AG04449 (cell line): ENCODE results near the gene SND1.

Experiments
- CTCF ChIA-PET: fragments of 350-600 bp; formaldehyde crosslinking; extraction: SDS; loops from one replicate; lab custom pipeline; 2021; ENCODE audit warnings: antibody characterized with exemption; lab: Yijun Ruan, JAX
- POLR2A ChIA-PET: fragments of 400-600, 350-600 bp; formaldehyde crosslinking; extraction: SDS; loops from one replicate; lab custom pipeline; 2020; ENCODE audit warnings: antibody characterized with exemption, inconsistent platforms; lab: Yijun Ruan, JAX
- DNase-seq: peaks from one replicate; pipeline ENCODE4 v3.0.0-alpha.2; 2010; ENCODE audit warnings: low read depth, low spot score
- H3K4me3 ChIP-seq: 2 replicates; pipeline ENCODE4 v1.5.1; 2011; ENCODE audit warnings: low read depth, mild to moderate bottlenecking, control low read depth, low read length
- CTCF ChIP-seq: IDR thresholded peaks from one replicate; pipeline ENCODE4 v1.5.1; 2011; ENCODE audit warnings: mild to moderate bottlenecking, moderate library complexity, low read length, control low read depth, inconsistent platforms; ENCODE audit not compliant: insufficient read depth; ENCODE audit errors: missing control alignments

Gene SND1

GRCh38 chr7:127974446-127975035 lies 322.5 kb downstream of the SND1 start:
- no peak overlapping the region for H3K4me3 ChIP-seq
- ChIA-PET CTCF (interaction anchor here (0.6 to 1.7 kb wide), 2 partner anchors 72 to 267 kb away, joined by 4 to 5 read pairs; no protein-coding TSS in a partner anchor), POLR2A (no interaction called here)
- no peak for DNase-seq
- no peak for TF ChIP-seq CTCF

GRCh38 chr7:127976056-127976737 lies 324.2 kb downstream of the SND1 start:
- no peak overlapping the region for H3K4me3 ChIP-seq
- POLR2A ChIA-PET, result no interaction called here
- DNase-seq, result no peak
- no peak for TF ChIP-seq CTCF
- CTCF ChIA-PET, result no interaction called here

- POLR2A ChIA-PET, result no interaction called here
- no peak for DNase-seq
- H3K4me3 ChIP-seq, result no peak overlapping the region
- CTCF ChIA-PET, result no interaction called here
- TF ChIP-seq CTCF, result no peak
Measured at GRCh38 chr7:127976738-127977120, 324.7 kb downstream of the SND1 start.

- no peak overlapping the region for H3K4me3 ChIP-seq
- no peak for DNase-seq
- ChIA-PET POLR2A (no interaction called here), CTCF (interaction anchor here (0.9 kb wide), 1 partner anchor 8 kb away, joined by 3 read pairs; no protein-coding TSS in a partner anchor)
- TF ChIP-seq CTCF, result no peak
Measured at GRCh38 chr7:127978421-127978820, 326.4 kb downstream of the SND1 start.

GRCh38 chr7:127979113-127979727 lies 327.2 kb downstream of the SND1 start:
- H3K4me3 ChIP-seq, result no peak overlapping the region
- CTCF ChIA-PET, result interaction anchor here (0.9 to 1.3 kb wide), 2 partner anchors 9 to 12 kb away, joined by 3 read pairs; no protein-coding TSS in a partner anchor
- no peak for DNase-seq
- POLR2A ChIA-PET, result no interaction called here
- TF ChIP-seq CTCF, result no peak

- TF ChIP-seq CTCF, result no peak
- CTCF ChIA-PET, result interaction anchor here (1.3 kb wide), 1 partner anchor 11 kb away, joined by 3 read pairs; no protein-coding TSS in a partner anchor
- POLR2A ChIA-PET, result no interaction called here
- DNase-seq, result no peak
- no peak overlapping the region for H3K4me3 ChIP-seq
Measured at GRCh38 chr7:127979728-127980126, 327.7 kb downstream of the SND1 start.
